Lung (tissue), 12 donors: ENCODE results near the gene MCTP1. TPM values are rescaled to one million over a fixed set of nuclear protein-coding genes. Genes with fewer than 3 reads are reported as not detected.

Experiments
- ATAC-seq: fragments of 200-7000 bp; cut with Tn5 transposase; one replicate; pipeline ENCODE4 v1.9.1; 2020; ENCODE audit warnings: moderate number of reproducible peaks; ENCODE audit not compliant: insufficient read depth, low FRiP score
- DNase-seq, 3 donors: peaks; one replicate each; pipeline ENCODE4 v3.0.0-alpha.2; 2013 to 2017
- H3K27ac ChIP-seq, 2 donors: one replicate each; pipeline ENCODE4 v1.5.1; 2013; ENCODE audit warnings: mild to moderate bottlenecking in 2 of 2, moderate library complexity in 2 of 2, control low read depth in 1 of 2, inconsistent platforms in 1 of 2, low read depth in 1 of 2, low read length in 1 of 2
- H3K27me3 ChIP-seq, 3 donors: one replicate each; pipeline ENCODE4 v1.5.1; 2013; ENCODE audit warnings: low read length in 2 of 3; ENCODE audit not compliant: control insufficient read depth in 3 of 3, insufficient read depth in 3 of 3
- H3K36me3 ChIP-seq, 4 donors: one replicate each; pipeline ENCODE4 v1.5.1; 2013; ENCODE audit warnings: low read length in 4 of 4, mild to moderate bottlenecking in 1 of 4, moderate library complexity in 1 of 4; ENCODE audit not compliant: control insufficient read depth in 4 of 4, insufficient read depth in 4 of 4
- H3K4me1 ChIP-seq, 5 donors: one replicate each; pipeline ENCODE4 v1.5.1; 2013; ENCODE audit warnings: low read length in 5 of 5, mild to moderate bottlenecking in 2 of 5, moderate library complexity in 1 of 5; ENCODE audit not compliant: control insufficient read depth in 5 of 5, insufficient read depth in 5 of 5
- H3K4me3 ChIP-seq: one replicate; pipeline ENCODE4 v1.5.1; 2013; ENCODE audit warnings: mild to moderate bottlenecking, control low read depth, moderate library complexity
- H3K9ac ChIP-seq, 2 donors: one replicate each; pipeline ENCODE4 v1.5.1; 2013; ENCODE audit warnings: low read length in 2 of 2, control low read depth in 1 of 2; ENCODE audit not compliant: insufficient read depth in 1 of 2
- H3K9me3 ChIP-seq, 4 donors: one replicate each; pipeline ENCODE4 v1.5.1; 2013; ENCODE audit warnings: low read length in 3 of 4, mild to moderate bottlenecking in 1 of 4, moderate library complexity in 1 of 4; ENCODE audit not compliant: control insufficient read depth in 4 of 4, insufficient read depth in 3 of 4
- WGBS, 2 donors: extraction: QIAGEN DNeasy Blood & Tissue Kit; methylation state at CpG; one replicate each; pipeline ENCODE4 v1.1.7; 2013; 5-methylcytosine and 5-hydroxymethylcytosine counted together
- polyA plus RNA-seq, 2 donors: library from polyadenylated mRNA; stranded (reverse); fragments of 200-250 nt; gene quantifications; one replicate each; pipeline ENCODE4 v1.2.1, GENCODE V29; 2013
- total RNA-seq, 2 donors: library from RNA; depleted of rRNA in 1 of 2; stranded (reverse); fragments of >200 nt in 1 of 2; gene quantifications; one replicate each; pipeline ENCODE4 v1.2.1, GENCODE V29; 2014 to 2021
- TF ChIP-seq, protein P1 (sequence below): IDR thresholded peaks from 2 replicates; pipeline ENCODE4 v1.5.1; 2012; ENCODE audit warnings: mild to moderate bottlenecking; ENCODE audit errors: control extremely low read depth, extremely low read depth
- donor health status: control.
- donor health status: control.
- donor health status: Bipolar disorder and iron deficiency.
- donor health status: healthy.
- donor health status: DM: yes; HTN: yes; CAD: no.

MCTP1 gene
- total and polyA plus RNA-seq, 4 donors: 5.8 to 34.8 (median 27.4) TPM

DNA sequence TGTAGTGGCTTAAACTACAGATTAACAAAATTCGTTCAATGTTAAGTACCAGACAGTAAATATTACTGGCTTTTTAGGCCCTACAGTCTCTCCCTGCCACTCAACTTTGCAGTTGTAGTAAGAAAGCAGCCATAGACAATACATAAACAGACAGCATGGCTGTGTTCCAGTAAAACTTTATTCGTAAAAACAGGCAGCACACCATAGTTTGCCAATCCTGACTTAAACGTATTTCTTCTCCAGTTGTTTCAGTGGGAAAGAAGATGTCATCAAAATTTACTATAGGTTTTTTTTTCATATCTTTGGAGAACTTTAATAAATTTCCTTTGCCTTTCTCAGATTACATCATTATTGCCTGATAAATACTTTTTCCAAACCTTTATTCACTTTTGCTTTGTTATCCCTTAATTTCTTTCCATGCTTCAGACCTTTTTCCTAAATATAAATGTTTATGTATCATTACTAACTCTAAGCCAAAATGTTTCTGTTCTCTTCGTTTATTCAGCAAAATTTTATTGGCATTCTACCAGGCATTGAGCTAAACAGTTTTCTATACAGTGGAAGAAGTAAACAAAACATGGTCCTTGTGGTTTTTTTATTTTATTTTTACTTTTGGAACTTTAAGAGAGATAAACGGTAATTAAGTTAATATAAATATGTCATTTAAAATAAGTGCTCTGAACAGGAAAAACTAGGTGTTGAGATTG is 601.9 kb downstream of the MCTP1 start:
- 71 to 81% methylated on average over 5 of the region's 5 CpGs for WGBS, 2 donors
- no peak for ATAC-seq
- no peak overlapping the region for H3K27ac ChIP-seq

DNA sequence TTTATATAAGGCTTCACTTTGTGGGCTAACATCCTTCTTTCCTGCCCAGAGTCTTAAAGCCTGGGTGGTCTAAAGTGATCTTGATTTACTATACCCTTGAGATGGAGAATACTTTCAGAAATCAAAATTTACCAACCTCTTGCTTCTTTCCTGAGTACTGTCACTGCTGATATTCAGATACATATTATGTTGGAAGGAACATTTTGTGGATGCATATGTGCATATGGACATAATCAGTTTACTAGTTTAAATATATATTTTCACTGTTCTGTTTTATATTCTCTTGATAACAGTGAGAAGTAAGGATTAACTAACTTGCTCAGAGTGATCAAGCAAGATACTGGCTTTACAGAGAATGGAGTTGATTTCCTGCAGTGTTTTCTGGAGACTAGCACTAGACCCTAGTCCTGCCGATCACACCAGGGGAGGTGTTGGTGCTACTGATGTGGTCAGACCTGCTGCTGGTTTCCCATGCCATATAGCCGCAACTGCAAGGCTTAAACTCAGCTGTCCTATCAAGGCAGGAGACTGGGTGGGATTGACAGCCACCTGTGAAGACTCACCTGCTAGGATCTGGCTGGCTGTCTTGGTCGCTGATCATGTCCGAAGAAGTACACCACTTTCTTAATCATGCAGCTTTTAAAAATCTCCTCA is 608.8 kb downstream of the MCTP1 start:
- Histone ChIP-seq H3K4me1 (peaks cover 0 to 11% (median 0%) of the 10 kb centered on the region in 5 donors), H3K36me3 (peaks cover 0 to 6% (median 2%) of the 10 kb centered on the region in 4 donors), H3K27me3 (no peaks in the 10 kb centered on the region), H3K9ac (no peak overlapping the region), H3K27ac (no peak overlapping the region), H3K9me3 (no peaks in the 10 kb centered on the region), H3K4me3 (no peak overlapping the region)
- 94 to 95% methylated on average over 4 of the region's 4 CpGs for WGBS, 2 donors
- TF ChIP-seq, protein P1, sequence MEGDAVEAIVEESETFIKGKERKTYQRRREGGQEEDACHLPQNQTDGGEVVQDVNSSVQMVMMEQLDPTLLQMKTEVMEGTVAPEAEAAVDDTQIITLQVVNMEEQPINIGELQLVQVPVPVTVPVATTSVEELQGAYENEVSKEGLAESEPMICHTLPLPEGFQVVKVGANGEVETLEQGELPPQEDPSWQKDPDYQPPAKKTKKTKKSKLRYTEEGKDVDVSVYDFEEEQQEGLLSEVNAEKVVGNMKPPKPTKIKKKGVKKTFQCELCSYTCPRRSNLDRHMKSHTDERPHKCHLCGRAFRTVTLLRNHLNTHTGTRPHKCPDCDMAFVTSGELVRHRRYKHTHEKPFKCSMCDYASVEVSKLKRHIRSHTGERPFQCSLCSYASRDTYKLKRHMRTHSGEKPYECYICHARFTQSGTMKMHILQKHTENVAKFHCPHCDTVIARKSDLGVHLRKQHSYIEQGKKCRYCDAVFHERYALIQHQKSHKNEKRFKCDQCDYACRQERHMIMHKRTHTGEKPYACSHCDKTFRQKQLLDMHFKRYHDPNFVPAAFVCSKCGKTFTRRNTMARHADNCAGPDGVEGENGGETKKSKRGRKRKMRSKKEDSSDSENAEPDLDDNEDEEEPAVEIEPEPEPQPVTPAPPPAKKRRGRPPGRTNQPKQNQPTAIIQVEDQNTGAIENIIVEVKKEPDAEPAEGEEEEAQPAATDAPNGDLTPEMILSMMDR: no peak
- no peak for ATAC-seq
- no peak for DNase-seq

More for the DNA sequence above, 601.9 kb downstream of the MCTP1 start:
- Histone ChIP-seq H3K27me3 (no peaks in the 10 kb centered on the region), H3K36me3 (peaks cover 0 to 7% (median 3%) of the 10 kb centered on the region in 4 donors), H3K4me1 (peaks cover 0 to 11% (median 4%) of the 10 kb centered on the region in 5 donors), H3K4me3 (no peak overlapping the region), H3K9me3 (no peaks in the 10 kb centered on the region), H3K9ac (peak overlapping the region in 1 of 2 donors; percentile 1)
- TF ChIP-seq, protein P1: no peak
- DNase-seq: peak; percentile 30 to 94 (median 92)

DNA sequence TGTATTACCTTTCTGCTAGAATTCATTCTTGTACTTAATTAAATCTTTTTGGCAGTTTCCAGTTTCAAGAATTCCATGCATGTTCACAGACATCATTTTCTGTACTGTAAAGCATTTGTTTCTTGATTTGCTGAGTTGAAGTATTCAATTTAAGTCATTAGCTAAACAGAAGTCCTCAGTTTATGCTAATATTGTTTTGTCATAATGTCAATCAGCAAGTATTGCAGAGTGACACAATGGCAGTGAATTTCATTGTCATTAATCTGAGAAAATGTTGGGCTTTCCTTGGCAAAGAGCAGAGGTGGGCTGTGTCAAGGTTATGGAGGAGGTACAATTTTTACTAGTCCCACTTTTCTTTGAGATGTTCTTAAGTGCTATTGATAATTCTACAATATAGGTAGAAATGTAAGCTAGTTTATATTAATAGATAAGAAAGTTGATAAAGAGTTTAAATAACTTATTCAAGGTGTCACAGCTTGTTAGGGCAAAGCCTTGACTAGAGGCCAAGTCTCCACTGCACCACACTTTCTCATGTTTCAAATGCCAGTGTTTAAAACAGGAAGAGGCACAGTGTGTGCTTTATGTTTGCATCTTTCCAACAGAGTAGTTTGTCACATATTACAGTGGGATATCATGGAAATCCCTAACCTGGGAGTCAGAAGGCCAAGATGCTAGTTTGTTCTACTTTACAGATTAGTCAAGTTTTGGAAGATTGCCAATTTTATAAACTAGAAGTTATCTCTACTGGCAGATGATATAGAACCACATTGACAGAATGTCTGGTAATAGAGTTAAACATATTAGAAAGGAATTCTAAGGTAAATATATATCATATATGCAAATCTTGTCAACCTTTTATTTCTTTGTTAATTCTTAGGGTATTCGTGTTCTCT is 610.2 kb downstream of the MCTP1 start:
- Histone ChIP-seq H3K27me3 (no peaks in the 10 kb centered on the region), H3K9ac (no peak overlapping the region), H3K4me3 (no peak overlapping the region), H3K36me3 (peaks cover 0 to 6% (median 2%) of the 10 kb centered on the region in 4 donors), H3K9me3 (no peaks in the 10 kb centered on the region), H3K27ac (no peak overlapping the region), H3K4me1 (peaks cover 0 to 11% (median 0%) of the 10 kb centered on the region in 5 donors)
- ATAC-seq (no peak), DNase-seq (peak in 1 of 3 donors; percentile 7)
- TF ChIP-seq, protein P1: no peak
- WGBS, 2 donors: 96 to 100% methylated on average over 1 of the region's 1 CpG
